ENCODE data around the gene PARD3. TPM values are rescaled to one million over a fixed set of nuclear protein-coding genes. Genes with fewer than 3 reads are reported as not detected.

The PARD3 gene
- total RNA-seq, 1 experiment from 2014 or later: 46.3 TPM

GRCh38 chr10:34768972-34769330 is 46.1 kb downstream of the PARD3 start:
- H3K9ac ChIP-seq (ENCODE audit: low read length): 0 out of 2 replicates have a peak overlapping the region, but pooled peaks have one; percentile 10
- TF ChIP-seq EZH2 (IDR thresholded peaks at IDR 0.05) (no peak), ZFX (IDR thresholded peaks at IDR 0.05) (no peak), FOSL1 (IDR thresholded peaks at IDR 0.05; ENCODE audit: low read depth) (no peak), CTCF (IDR thresholded peaks at IDR 0.05 in 2 of 3, conservative IDR thresholded peaks at IDR 0.05 in 1 of 3; ENCODE audit: borderline replicate concordance in 1 of 3, insufficient read depth in 1 of 3, low read depth in 2 of 3, low read length in 2 of 3) (no peak), CBX3 (IDR thresholded peaks at IDR 0.05; ENCODE audit: low read depth) (no peak), RAD21 (IDR thresholded peaks at IDR 0.05; ENCODE audit: low read depth) (no peak), YY1 (IDR thresholded peaks at IDR 0.05; ENCODE audit: extremely low read depth, insufficient replicate concordance, low read depth, low read length) (no peak), TCF7L2 (IDR thresholded peaks at IDR 0.05; ENCODE audit: borderline replicate concordance, extremely low read depth, insufficient read depth, insufficient read length) (no peak), CEBPB (IDR thresholded peaks at IDR 0.05; ENCODE audit: low read depth) (no peak)
- no TSS peak for BruUV-seq (replicated peaks)
- ChIA-PET RAD21 (ENCODE audit: low non-redundant PET in 1 of 2, low total read pairs in 2 of 2, uncharacterized antibody in 2 of 2, unreplicated experiment in 2 of 2) (no interaction called here), POLR2A (no interaction called here), CTCF (no interaction called here)
- H3K36me3 ChIP-seq (ENCODE audit: control insufficient read depth in 1 of 2, insufficient read depth in 2 of 2, low read length in 2 of 2): no peaks in the 10 kb centered on the region
- intact Hi-C loops (cut with micrococcal nuclease): no loop called here
- no peak overlapping the region for H2AFZ ChIP-seq (ENCODE audit: low read depth, low read length, poor library complexity, severe bottlenecking)
- H3K9me3 ChIP-seq (ENCODE audit: control insufficient read depth in 1 of 2, insufficient read depth in 1 of 2, low read depth in 1 of 2, low read length in 2 of 2): no peaks in the 10 kb centered on the region
- H3K4me1 ChIP-seq (ENCODE audit: control insufficient read depth in 1 of 2, insufficient read depth in 2 of 2, low read length in 2 of 2): peaks cover 16 to 24% of the 10 kb centered on the region in 2 experiments
- H3K4me3 ChIP-seq (replicated peaks in 1 of 2; ENCODE audit: low read depth in 1 of 2, low read length in 2 of 2): no peak overlapping the region
- DNase-seq (ENCODE audit: low read depth, low spot score): no peak
- ATAC-seq: peak; percentile 41
- H3K27ac ChIP-seq (ENCODE audit: low read depth, low read length): no peak overlapping the region
- H4K20me1 ChIP-seq (ENCODE audit: insufficient read depth): 0 out of 2 replicates have a peak, but pooled peaks cover under 1% of the 10 kb centered on the region
- peaks cover 77% of the 10 kb centered on the region for H3K79me2 ChIP-seq (ENCODE audit: insufficient read depth, low read length)
- H3K27me3 ChIP-seq (ENCODE audit: insufficient read depth, low read length): no peaks in the 10 kb centered on the region
- peak overlapping the region; percentile 63 for H3K4me2 ChIP-seq (ENCODE audit: low read length)
- no peaks in the 10 kb centered on the region for H3K9me2 ChIP-seq (ENCODE audit: insufficient read depth)

All from HCT116 (cell line).